GM18909 (cell line): ENCODE results near the gene MPDZ.

Experiments
- ATAC-seq: cut with Tn5 transposase; IDR thresholded peaks from one replicate; pipeline ENCODE4 v1.9.1; 2021; ENCODE audit warnings: mild to moderate bottlenecking; ENCODE audit not compliant: unreplicated experiment, poor library complexity

MPDZ gene

GRCh38 chr9:13088720-13089427 is 190.6 kb downstream of the MPDZ start:
- no peak for ATAC-seq

DNA sequence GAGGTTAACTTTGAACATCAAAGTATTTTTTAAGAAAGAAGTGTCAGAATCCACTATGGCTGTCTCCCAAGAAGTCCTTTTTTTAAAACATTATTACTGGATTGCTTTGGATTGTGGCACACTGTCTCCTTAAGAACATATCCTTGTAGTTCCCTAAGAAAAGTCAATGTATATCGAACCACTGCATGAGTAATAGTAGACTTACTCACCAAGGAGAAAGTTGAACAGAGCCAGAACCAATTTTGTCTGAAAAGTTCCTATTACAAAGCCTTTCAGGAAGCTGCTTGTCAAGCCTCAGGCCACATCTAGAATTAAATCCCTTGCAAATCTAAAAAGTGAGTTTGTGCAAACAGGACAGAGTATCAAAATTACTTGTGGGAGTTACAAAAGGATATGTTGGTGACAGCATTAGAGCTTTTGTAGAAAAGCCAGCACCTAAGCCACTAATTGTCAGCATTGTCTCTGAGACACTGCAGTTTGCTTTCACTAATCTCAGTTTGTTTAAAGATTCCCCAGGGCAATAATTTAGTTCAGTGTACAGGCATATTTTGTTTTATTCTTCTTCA is 195.4 kb downstream of the MPDZ start:
- ATAC-seq = no peak

DNA sequence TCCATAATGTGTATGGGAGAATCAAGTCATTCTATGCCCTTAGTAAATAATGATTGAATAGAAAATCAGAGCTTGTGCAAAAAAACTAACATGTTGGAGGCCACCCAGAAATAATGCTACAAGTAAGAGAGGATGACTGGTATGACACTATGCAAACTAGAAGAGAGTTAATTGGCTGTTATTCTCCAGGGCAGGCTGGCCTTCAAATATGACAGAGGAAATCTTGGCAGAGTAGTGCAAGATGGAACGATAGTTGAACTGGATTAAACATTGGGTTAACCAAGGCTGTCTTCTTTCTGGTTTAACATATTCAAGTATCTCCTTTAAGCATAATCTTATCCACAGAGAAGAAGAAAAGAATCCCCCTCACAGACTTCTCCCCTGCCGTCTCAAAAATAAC is 196.1 kb downstream of the MPDZ start:
- ATAC-seq = no peak

- ATAC-seq = no peak
These were observed 196.7 kb downstream of the MPDZ start for GRCh38 chr9:13082796-13083195.

DNA sequence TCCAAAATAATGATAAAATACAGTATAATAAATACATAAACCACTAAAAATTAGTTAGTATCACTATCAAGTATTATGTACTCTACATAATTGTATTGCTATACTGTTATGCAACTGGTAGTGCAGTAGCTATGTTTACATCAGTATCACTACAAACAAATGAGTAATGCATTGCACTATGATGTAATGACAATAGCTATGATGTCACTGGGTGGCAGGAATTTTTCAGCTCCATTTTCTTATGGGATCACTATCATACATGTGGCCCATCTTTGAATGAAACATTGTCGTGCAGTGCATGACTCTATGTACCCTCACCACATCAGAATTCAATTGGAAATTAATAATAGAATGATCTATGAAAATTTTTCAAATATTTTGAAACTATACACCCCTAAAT is 201.3 kb downstream of the MPDZ start:
- ATAC-seq = no peak

DNA sequence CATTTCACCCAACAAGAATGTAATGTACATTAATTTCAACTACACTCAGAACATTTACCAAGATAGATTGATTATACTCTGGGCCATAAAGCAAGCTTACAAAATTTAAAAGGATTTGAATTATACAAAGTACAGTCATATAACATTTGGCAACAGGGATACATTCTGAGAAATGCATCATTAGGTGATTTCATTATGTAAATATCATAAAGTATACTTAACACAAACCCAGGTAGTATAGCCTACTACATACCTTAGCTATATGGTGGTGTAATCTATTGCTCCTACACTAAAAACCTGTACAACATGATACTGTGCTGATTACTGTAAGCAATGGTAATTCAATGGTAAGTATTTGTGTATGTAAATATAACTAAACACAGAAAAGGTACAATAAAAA is 202.9 kb downstream of the MPDZ start:
- no peak for ATAC-seq

DNA sequence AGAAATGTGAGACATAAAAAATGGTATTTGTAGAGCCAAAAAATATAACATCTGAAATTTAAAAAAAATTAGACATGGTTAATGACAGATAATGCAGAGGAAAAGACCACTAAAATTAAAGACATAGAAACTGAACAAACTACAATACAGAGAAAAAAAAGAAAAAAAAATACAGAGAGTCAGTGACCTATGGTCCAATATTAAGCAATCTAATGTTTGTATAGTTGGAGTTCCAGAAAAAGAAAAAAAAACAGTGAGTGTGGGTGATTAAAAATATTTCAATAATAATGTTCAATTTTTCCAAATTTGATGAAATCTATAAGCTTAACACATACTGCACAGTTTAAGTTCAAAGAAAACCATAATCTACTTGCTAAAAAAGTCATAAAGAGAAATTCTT is 207.6 kb downstream of the MPDZ start:
- no peak for ATAC-seq

- ATAC-seq = no peak
These were observed 208.6 kb downstream of the MPDZ start for GRCh38 chr9:13070612-13071595.

GRCh38 chr9:13069498-13069897 is 210.0 kb downstream of the MPDZ start:
- ATAC-seq = no peak

GRCh38 chr9:13064676-13065075 is 214.8 kb downstream of the MPDZ start:
- ATAC-seq = no peak

DNA sequence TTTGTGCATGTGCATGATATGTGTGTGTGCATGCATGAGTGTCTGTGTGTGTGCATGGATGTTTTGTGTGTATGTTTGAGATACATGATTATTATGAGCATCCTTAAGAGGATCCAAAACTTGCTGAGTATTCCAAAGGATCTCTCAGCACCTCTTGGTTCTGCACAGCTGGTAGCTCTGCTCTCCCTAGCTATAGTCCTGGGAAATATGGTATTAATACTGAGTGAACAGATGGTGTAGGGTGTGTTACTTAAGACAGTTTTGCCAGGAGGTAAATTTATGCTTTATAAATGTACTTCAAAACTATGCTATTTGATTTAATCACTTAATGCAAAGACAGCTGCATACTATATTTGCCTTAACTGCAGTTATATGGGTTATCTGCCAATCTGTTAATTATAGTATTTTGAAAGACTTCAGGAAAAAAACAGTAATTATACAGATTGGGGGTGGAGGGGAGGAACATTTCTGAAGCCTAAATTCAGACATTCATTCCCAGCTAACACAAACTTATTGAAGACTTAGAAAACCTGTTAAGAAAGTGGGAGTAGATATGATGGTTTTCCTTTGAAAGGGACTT is 215.5 kb downstream of the MPDZ start:
- ATAC-seq = no peak

- no peak for ATAC-seq
These were observed 218.1 kb downstream of the MPDZ start for GRCh38 chr9:13061390-13061789.
